Measurements from ENCODE around the gene ZKSCAN3. TPM values are rescaled to one million over a fixed set of nuclear protein-coding genes. Genes with fewer than 3 reads are reported as not detected.
"Not testable (repeated sequence)": the region's sequence is repeated elsewhere in the genome, so short reads cannot be mapped to it uniquely, and the experiment has no call there.

ZKSCAN3 gene
- total RNA-seq (2014; rRNA removed; shearing (Covaris generic)) (2.5 and 3.2 TPM in 2 replicates), total RNA-seq (2022) (6.7 and 7.1 TPM in 2 replicates), Bru-seq, nascent RNA (percentile 58 among the genes with signal in this experiment), BruChase-seq, experiment 1, labeled RNA remaining after a 6-hour chase (percentile 56 among the genes with signal in this experiment), BruChase-seq, experiment 2, labeled RNA remaining after a 2-hour chase (percentile 56 among the genes with signal in this experiment)
- long read RNA-seq, full-length matches to known transcripts = 1 of 9 reads
- long read RNA-seq, partial matches to known transcripts = 2 of 9 reads
- long read RNA-seq, other reads (novel, unspliced or antisense) = 6 of 9 reads

DNA sequence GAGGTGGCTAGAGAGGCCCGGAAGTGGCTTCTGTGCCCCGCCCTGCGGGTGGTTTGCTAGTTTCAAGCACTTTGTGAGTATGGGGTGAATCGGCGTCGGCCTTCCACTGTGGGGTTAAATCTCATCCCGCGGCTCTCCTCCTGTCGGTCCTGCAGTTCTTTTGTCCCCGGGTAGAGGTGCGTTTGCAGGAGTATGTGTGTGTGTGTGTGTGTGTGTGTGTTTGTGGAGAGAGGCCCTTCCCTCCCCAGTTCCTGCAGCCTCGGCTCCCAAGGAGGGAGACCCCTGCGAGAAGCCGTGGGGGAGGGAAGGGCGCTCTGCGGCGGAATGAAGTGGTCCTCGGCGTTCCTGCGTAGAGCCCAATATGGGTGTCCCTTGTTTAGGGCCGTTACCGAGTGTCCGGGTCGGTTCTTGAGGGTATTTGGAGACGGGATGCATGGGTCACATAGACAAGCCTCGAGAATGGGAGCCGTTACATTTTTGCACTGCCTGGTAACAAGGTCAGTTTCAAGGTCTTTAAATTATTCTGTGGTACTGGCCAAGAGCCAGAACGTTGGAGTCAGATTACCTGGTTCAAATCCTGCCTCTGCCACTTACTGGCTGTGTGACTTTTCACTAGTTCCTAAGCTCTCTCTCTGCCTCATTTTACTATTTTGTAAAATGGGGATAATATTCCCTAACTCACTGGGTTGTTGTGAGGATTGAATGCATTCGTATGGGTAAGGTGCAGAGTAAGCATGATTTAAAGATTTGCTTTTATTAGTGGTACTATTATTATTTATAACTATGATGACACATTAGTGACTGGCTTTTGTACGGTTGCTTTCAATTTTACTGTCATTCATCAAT, at the start of gene ZKSCAN3:
Gene ZKSCAN3 (plus strand): TSS at position 56 of the 846 bp plus-strand sequence. CDS start 9,640 bp downstream, outside the sequence.
- Histone ChIP-seq H3K4me3 (ENCODE audit: low read depth, low read length, poor library complexity, severe bottlenecking) (peak within 1 kb of the TSS; percentile 79), H2AFZ (ENCODE audit: low read length) (peak within 1 kb of the TSS; percentile 93), H3K9me3 (ENCODE audit: low read length) (peaks cover 18% of the 10 kb centered on the region), H3K4me2 (ENCODE audit: low read length) (peak within 1 kb of the TSS; percentile 81), H3K36me3 (ENCODE audit: insufficient read depth, low read length) (peaks cover 15% of the 10 kb centered on the region), H3K9me2 (ENCODE audit: insufficient read depth, low read length) (no peaks in the 10 kb centered on the region; the same call in 1 of the 2 replicates), H3K4me1 (ENCODE audit: insufficient read depth, low read length, poor library complexity, severe bottlenecking) (peaks cover 8% of the 10 kb centered on the region), H3K27ac (ENCODE audit: low read depth, low read length, poor library complexity, severe bottlenecking) (peak within 1 kb of the TSS; percentile 31), H3K79me2 (ENCODE audit: insufficient read depth, low read depth, low read length) (peaks cover 10% of the 10 kb centered on the region; the same call in 1 of the 2 replicates), H4K20me1 (ENCODE audit: insufficient read depth, low read length) (no peaks in the 10 kb centered on the region)
- TF ChIP-seq EZH2phosphoT487 (IDR thresholded peaks at IDR 0.05; ENCODE audit: borderline replicate concordance, low read depth, low read length) = no peak
- TF ChIP-seq, protein P1, sequence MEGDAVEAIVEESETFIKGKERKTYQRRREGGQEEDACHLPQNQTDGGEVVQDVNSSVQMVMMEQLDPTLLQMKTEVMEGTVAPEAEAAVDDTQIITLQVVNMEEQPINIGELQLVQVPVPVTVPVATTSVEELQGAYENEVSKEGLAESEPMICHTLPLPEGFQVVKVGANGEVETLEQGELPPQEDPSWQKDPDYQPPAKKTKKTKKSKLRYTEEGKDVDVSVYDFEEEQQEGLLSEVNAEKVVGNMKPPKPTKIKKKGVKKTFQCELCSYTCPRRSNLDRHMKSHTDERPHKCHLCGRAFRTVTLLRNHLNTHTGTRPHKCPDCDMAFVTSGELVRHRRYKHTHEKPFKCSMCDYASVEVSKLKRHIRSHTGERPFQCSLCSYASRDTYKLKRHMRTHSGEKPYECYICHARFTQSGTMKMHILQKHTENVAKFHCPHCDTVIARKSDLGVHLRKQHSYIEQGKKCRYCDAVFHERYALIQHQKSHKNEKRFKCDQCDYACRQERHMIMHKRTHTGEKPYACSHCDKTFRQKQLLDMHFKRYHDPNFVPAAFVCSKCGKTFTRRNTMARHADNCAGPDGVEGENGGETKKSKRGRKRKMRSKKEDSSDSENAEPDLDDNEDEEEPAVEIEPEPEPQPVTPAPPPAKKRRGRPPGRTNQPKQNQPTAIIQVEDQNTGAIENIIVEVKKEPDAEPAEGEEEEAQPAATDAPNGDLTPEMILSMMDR (conservative IDR thresholded peaks at IDR 0.05; ENCODE audit: low read length) = no peak
- intact Hi-C loops (cut with micrococcal nuclease; ENCODE audit: unreplicated experiment) = loop anchor here (1.0 to 5.0 kb wide), 4 partner anchors 49 to 448 kb away; partner anchors contain the start of genes ZKSCAN4, ZKSCAN8 and ZSCAN12
- ChIA-PET POLR2A (interaction anchor here (0.8 to 1.6 kb wide), 2 partner anchors 12 to 102 kb away, joined by 3 read pairs; no protein-coding TSS in a partner anchor), CTCF (ENCODE audit: unreplicated experiment) (no interaction called here)
- peak; percentile 85 for DNase-seq (ENCODE audit: low spot score)
- BruUV-seq (replicated peaks) = TSS peak; percentile 89

DNA sequence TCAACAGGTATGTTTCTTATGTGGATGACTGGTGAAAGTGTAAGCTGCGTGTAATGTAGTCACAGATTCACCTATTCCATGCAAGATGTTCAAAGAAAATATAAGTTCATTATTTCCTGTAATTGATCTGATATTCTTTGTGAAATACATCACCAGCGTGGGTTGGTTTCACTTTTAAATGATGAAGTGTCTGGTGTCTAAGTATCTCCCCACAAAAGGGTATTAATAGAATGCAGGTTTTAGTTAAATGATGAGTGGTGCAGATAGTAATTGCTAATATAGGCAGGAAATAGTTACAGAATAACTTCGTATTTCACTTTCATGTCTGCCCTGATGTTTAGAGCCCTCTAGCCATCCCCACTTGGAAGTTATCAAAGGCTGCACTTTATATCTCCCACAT, 46.2 kb upstream of the ZKSCAN3 start:
- no peak for TF ChIP-seq EZH2phosphoT487 (IDR thresholded peaks at IDR 0.05; ENCODE audit: borderline replicate concordance, low read depth, low read length)
- TF ChIP-seq, protein P1 (conservative IDR thresholded peaks at IDR 0.05; ENCODE audit: low read length) = no peak
- no peaks in the 10 kb centered on the region for H3K4me1 ChIP-seq (ENCODE audit: insufficient read depth, low read length, poor library complexity, severe bottlenecking)
- no peak overlapping the region for H2AFZ ChIP-seq (ENCODE audit: low read length)
- H3K4me2 ChIP-seq (ENCODE audit: low read length) = no peak overlapping the region
- H4K20me1 ChIP-seq (ENCODE audit: insufficient read depth, low read length) = no peaks in the 10 kb centered on the region
- H3K79me2 ChIP-seq (ENCODE audit: insufficient read depth, low read depth, low read length) = no peaks in the 10 kb centered on the region
- no TSS peak for BruUV-seq (replicated peaks)
- DNase-seq (ENCODE audit: low spot score) = no peak
- no peak overlapping the region for H3K4me3 ChIP-seq (ENCODE audit: low read depth, low read length, poor library complexity, severe bottlenecking)
- CTCF ChIA-PET (ENCODE audit: unreplicated experiment) = no interaction called here
- POLR2A ChIA-PET = no interaction called here
- H3K9me2 ChIP-seq (ENCODE audit: insufficient read depth, low read length) = no peaks in the 10 kb centered on the region
- no peak overlapping the region for H3K27ac ChIP-seq (ENCODE audit: low read depth, low read length, poor library complexity, severe bottlenecking)
- no peaks in the 10 kb centered on the region for H3K9me3 ChIP-seq (ENCODE audit: low read length)
- intact Hi-C loops (cut with micrococcal nuclease; ENCODE audit: unreplicated experiment) = no loop called here
- H3K36me3 ChIP-seq (ENCODE audit: insufficient read depth, low read length) = no peaks in the 10 kb centered on the region

DNA sequence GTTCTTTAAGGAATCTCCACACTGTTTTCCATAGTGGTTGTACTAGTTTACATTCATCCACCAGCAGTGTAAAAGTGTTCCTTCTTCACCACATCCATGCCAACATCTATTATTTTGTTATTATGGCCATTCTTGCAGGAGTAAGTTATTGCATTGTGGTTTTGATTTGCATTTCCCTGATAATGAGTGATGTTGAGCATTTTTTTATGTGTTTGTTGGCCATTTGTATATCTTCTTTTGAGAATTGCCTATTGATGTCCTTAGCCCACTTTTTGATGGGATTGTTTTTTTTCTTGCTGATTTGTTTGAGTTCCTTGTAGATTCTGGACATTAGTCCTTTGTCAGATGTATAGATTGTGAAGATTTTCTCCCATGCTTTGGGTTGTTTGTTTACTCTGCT, 43.4 kb upstream of the ZKSCAN3 start:
- H3K4me3 ChIP-seq (ENCODE audit: low read depth, low read length, poor library complexity, severe bottlenecking); H2AFZ ChIP-seq (ENCODE audit: low read length); H3K36me3 ChIP-seq (ENCODE audit: insufficient read depth, low read length); H3K9me2 ChIP-seq (ENCODE audit: insufficient read depth, low read length); intact Hi-C loops (cut with micrococcal nuclease; ENCODE audit: unreplicated experiment); H3K27ac ChIP-seq (ENCODE audit: low read depth, low read length, poor library complexity, severe bottlenecking); BruUV-seq (replicated peaks); H3K79me2 ChIP-seq (ENCODE audit: insufficient read depth, low read depth, low read length); H3K4me2 ChIP-seq (ENCODE audit: low read length); H3K4me1 ChIP-seq (ENCODE audit: insufficient read depth, low read length, poor library complexity, severe bottlenecking); POLR2A ChIA-PET; H4K20me1 ChIP-seq (ENCODE audit: insufficient read depth, low read length); DNase-seq (ENCODE audit: low spot score); CTCF ChIA-PET (ENCODE audit: unreplicated experiment); H3K9me3 ChIP-seq (ENCODE audit: low read length): not testable (repeated sequence)
